Measurements from ENCODE around the gene CACNG4.

DNA sequence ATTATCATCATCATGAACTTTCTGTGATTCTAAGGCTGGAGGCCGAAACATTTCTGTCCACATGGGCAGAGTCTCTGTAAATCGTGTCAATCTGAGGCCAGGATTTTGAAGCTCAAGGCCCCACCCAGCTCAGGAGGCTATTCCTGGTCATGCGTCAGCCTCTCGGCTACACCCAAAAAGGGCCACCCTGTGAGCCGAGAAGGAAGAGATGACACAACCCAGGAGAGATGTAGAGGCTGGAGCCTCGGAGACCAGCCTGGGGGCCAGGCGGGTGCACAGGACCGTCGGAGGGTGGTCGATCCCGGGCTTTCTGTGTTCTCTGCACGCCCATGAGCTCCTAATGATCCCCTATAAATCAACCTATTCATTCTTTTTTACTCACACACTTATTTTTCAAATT, 78.8 kb downstream of the CACNG4 start:
- TF ChIP-seq, protein P1, sequence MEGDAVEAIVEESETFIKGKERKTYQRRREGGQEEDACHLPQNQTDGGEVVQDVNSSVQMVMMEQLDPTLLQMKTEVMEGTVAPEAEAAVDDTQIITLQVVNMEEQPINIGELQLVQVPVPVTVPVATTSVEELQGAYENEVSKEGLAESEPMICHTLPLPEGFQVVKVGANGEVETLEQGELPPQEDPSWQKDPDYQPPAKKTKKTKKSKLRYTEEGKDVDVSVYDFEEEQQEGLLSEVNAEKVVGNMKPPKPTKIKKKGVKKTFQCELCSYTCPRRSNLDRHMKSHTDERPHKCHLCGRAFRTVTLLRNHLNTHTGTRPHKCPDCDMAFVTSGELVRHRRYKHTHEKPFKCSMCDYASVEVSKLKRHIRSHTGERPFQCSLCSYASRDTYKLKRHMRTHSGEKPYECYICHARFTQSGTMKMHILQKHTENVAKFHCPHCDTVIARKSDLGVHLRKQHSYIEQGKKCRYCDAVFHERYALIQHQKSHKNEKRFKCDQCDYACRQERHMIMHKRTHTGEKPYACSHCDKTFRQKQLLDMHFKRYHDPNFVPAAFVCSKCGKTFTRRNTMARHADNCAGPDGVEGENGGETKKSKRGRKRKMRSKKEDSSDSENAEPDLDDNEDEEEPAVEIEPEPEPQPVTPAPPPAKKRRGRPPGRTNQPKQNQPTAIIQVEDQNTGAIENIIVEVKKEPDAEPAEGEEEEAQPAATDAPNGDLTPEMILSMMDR (IDR thresholded peaks at IDR 0.05): no peak
- TF ChIP-seq EP300 (IDR thresholded peaks at IDR 0.05): no peak
